H9 (cell line): ENCODE measurements around the gene CELA3B. TPM values are rescaled to one million over a fixed set of nuclear protein-coding genes. Genes with fewer than 3 reads are reported as not detected.
"Not testable (repeated sequence)": the region's sequence is repeated elsewhere in the genome, so short reads cannot be mapped to it uniquely, and the experiment has no call there.

Experiments used
- DNase-seq: peaks from one replicate; pipeline ENCODE4 v3.0.0-alpha.2; 2017
- H2AFZ ChIP-seq: one replicate; pipeline ENCODE4 v1.6.1; 2013; ENCODE audit warnings: mild to moderate bottlenecking, low read length, control low read depth, moderate library complexity
- H2AK5ac ChIP-seq: 2 replicates; pipeline ENCODE4 v1.6.1; 2013; ENCODE audit warnings: low read length, control low read depth, mixed read lengths; ENCODE audit not compliant: insufficient read length
- H2BK120ac ChIP-seq: one replicate; pipeline ENCODE4 v1.6.1; 2013; ENCODE audit warnings: low read depth, mild to moderate bottlenecking, low read length, control low read depth, inconsistent platforms; ENCODE audit not compliant: poor library complexity, severe bottlenecking
- H2BK12ac ChIP-seq: 2 replicates; pipeline ENCODE4 v1.6.1; 2013; ENCODE audit warnings: low read length, control low read depth, mixed read lengths, low read depth; ENCODE audit not compliant: insufficient read length
- H2BK15ac ChIP-seq: 2 replicates; pipeline ENCODE4 v1.6.1; 2013; ENCODE audit warnings: low read depth, low read length, control low read depth
- H2BK20ac ChIP-seq: one replicate; pipeline ENCODE4 v1.6.1; 2013; ENCODE audit warnings: low read depth, mild to moderate bottlenecking, low read length, control low read depth, inconsistent platforms; ENCODE audit not compliant: poor library complexity, severe bottlenecking
- H2BK5ac ChIP-seq: 2 replicates; pipeline ENCODE4 v1.6.1; 2013; ENCODE audit warnings: low read length, control low read depth, mixed read lengths; ENCODE audit not compliant: insufficient read length
- H3K14ac ChIP-seq: 2 replicates; pipeline ENCODE4 v1.6.1; 2013; ENCODE audit warnings: low read length, control low read depth; ENCODE audit not compliant: insufficient read depth
- H3K18ac ChIP-seq: 2 replicates; pipeline ENCODE4 v1.6.1; 2013; ENCODE audit warnings: low read depth, mild to moderate bottlenecking, mixed read lengths, low read length, control low read depth; ENCODE audit not compliant: insufficient read length
- H3K23ac ChIP-seq: 2 replicates; pipeline ENCODE4 v1.6.1; 2013; ENCODE audit warnings: low read length, control low read depth, mixed read lengths, low read depth; ENCODE audit not compliant: insufficient read length
- H3K23me2 ChIP-seq: 2 replicates; pipeline ENCODE4 v1.6.1; 2013; ENCODE audit warnings: low read depth, mild to moderate bottlenecking, mixed read lengths, low read length, control low read depth; ENCODE audit not compliant: insufficient read length, poor library complexity, severe bottlenecking
- H3K27ac ChIP-seq: 2 replicates; pipeline ENCODE4 v1.5.1; 2013; ENCODE audit warnings: low read length, control low read depth, mixed read lengths, low read depth; ENCODE audit not compliant: insufficient read length
- H3K27me3 ChIP-seq: 2 replicates; pipeline ENCODE4 v1.6.1; 2013; ENCODE audit warnings: low read length, control low read depth, inconsistent platforms; ENCODE audit not compliant: insufficient read depth
- H3K4ac ChIP-seq: 2 replicates; pipeline ENCODE4 v1.6.1; 2013; ENCODE audit warnings: low read depth, mild to moderate bottlenecking, control low read depth, inconsistent platforms, low read length, moderate library complexity
- H3K4me1 ChIP-seq: 2 replicates; pipeline ENCODE4 v1.6.1; 2013; ENCODE audit warnings: low read length, control low read depth, inconsistent platforms; ENCODE audit not compliant: insufficient read depth
- H3K4me2 ChIP-seq: 2 replicates; pipeline ENCODE4 v1.6.1; 2013; ENCODE audit warnings: low read length, control low read depth, mixed read lengths; ENCODE audit not compliant: insufficient read length, insufficient read depth
- H3K56ac ChIP-seq: 2 replicates; pipeline ENCODE4 v1.6.1; 2013; ENCODE audit warnings: low read depth, mild to moderate bottlenecking, mixed read lengths, low read length, control low read depth; ENCODE audit not compliant: insufficient read length
- H3K79me1 ChIP-seq: 2 replicates; pipeline ENCODE4 v1.6.1; 2013; ENCODE audit warnings: low read depth, mild to moderate bottlenecking, moderate library complexity, low read length, control low read depth, inconsistent platforms; ENCODE audit not compliant: insufficient read depth, poor library complexity, severe bottlenecking
- H3K79me2 ChIP-seq: 2 replicates; pipeline ENCODE4 v1.6.1; 2013; ENCODE audit warnings: low read length, control low read depth, inconsistent platforms; ENCODE audit not compliant: insufficient read depth
- H3K9ac ChIP-seq: 2 replicates; pipeline ENCODE4 v1.6.1; 2013; ENCODE audit warnings: low read length, control low read depth, mixed read lengths; ENCODE audit not compliant: insufficient read length; ENCODE audit errors: extremely low read depth
- H3K9me3 ChIP-seq: one replicate; pipeline ENCODE4 v1.6.1; 2013; ENCODE audit warnings: low read depth, low read length, inconsistent platforms; ENCODE audit not compliant: control insufficient read depth
- H3T11ph ChIP-seq: one replicate; pipeline ENCODE4 v1.6.1; 2013; ENCODE audit warnings: mild to moderate bottlenecking, low read length, control low read depth, inconsistent platforms
- H4K20me1 ChIP-seq: one replicate; pipeline ENCODE4 v1.6.1; 2013; ENCODE audit not compliant: control insufficient read depth, insufficient read length, insufficient read depth
- H4K5ac ChIP-seq: 2 replicates; pipeline ENCODE4 v1.6.1; 2013; ENCODE audit warnings: low read depth, mild to moderate bottlenecking, mixed read lengths, low read length, control low read depth; ENCODE audit not compliant: insufficient read length
- H4K8ac ChIP-seq: replicated peaks from 2 replicates; pipeline ENCODE4 v1.6.1; 2013; ENCODE audit warnings: low read length, control low read depth, mixed read lengths, low read depth; ENCODE audit not compliant: insufficient read length
- H4K91ac ChIP-seq: 2 replicates; pipeline ENCODE4 v1.6.1; 2013; ENCODE audit warnings: low read depth, mild to moderate bottlenecking, moderate library complexity, mixed read lengths, low read length, control low read depth; ENCODE audit not compliant: insufficient read length
- H3K27ac Mint-ChIP-seq, 3 experiments: 2 replicates in 2 of 3; 3 replicates in 1 of 3; pipeline ENCODE4 v1.8.0; 2020 to 2021; ENCODE audit warnings: mixed read lengths in 3 of 3, mild to moderate bottlenecking in 1 of 3, moderate library complexity in 1 of 3
- H3K27me3 Mint-ChIP-seq: 2 replicates; pipeline ENCODE4 v1.8.0; 2021; ENCODE audit warnings: low read depth, mild to moderate bottlenecking, moderate library complexity, mixed read lengths
- H3K36me3 Mint-ChIP-seq, 3 experiments: 2 replicates in 2 of 3; 3 replicates in 1 of 3; pipeline ENCODE4 v1.8.0; 2020 to 2021; ENCODE audit warnings: low read depth in 3 of 3, mixed read lengths in 3 of 3; ENCODE audit not compliant: insufficient read depth in 1 of 3
- H3K4me1 Mint-ChIP-seq, 2 experiments: 2 replicates each; pipeline ENCODE4 v1.8.0; 2020; ENCODE audit warnings: mixed read lengths in 2 of 2
- H3K4me3 Mint-ChIP-seq, 2 experiments: 2 replicates in 1 of 2; 3 replicates in 1 of 2; pipeline ENCODE4 v1.8.0; 2020 to 2021; ENCODE audit warnings: mild to moderate bottlenecking in 2 of 2, mixed read lengths in 2 of 2, moderate library complexity in 1 of 2
- H3K9me3 Mint-ChIP-seq, 2 experiments: 2 replicates in 1 of 2; 3 replicates in 1 of 2; pipeline ENCODE4 v1.8.0; 2020; ENCODE audit warnings: mild to moderate bottlenecking in 2 of 2, mixed read lengths in 2 of 2, moderate library complexity in 1 of 2
- WGBS: extraction: QIAGEN DNeasy Blood & Tissue Kit; methylation state at CpG from one replicate; pipeline ENCODE4 v1.1.7; 2013; ENCODE audit warnings: missing lambda C conversion rate, low lambda C conversion rate, mixed read lengths; ENCODE audit not compliant: insufficient read length; ENCODE audit errors: extremely low coverage; 5-methylcytosine and 5-hydroxymethylcytosine counted together
- total RNA-seq: library from RNA; stranded (reverse); gene quantifications from 2 replicates; pipeline ENCODE4 v1.2.1, GENCODE V29; 2021
- TF ChIP-seq, protein P1 (sequence below): fragments of 200-600 bp; sonication (generic); conservative IDR thresholded peaks from 3 replicates; pipeline ENCODE4 v1.8.0; 2021; ENCODE audit warnings: antibody characterized with exemption, mild to moderate bottlenecking

Gene CELA3B
- total RNA-seq, 1 experiment from 2014 or later = not detected

DNA sequence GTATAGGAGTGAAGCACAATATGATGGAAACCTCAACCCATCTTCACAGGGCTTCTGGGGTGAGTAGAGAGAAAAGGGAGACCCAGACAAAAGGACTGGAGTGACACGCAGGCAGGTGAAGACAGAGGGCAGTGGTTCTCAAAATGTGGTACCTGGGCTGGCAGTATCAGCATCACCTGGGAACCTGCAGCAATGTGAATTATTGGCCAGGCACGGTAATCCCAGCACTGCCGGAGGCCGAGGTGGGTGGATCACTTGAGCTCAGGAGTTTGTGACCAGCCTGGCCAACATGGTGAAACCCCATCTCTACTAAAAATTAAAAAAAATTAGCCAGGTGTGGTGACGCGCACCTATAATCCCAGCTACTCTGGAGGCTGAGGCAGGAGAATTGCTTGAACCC lies 5.3 kb downstream of the CELA3B start:
- not testable (repeated sequence) for H3K4ac ChIP-seq, H2AK5ac ChIP-seq, H3K56ac ChIP-seq, H3K4me1 Mint-ChIP-seq, H3K9ac ChIP-seq, H3K23ac ChIP-seq, H3K4me1 ChIP-seq, H3K9me3 ChIP-seq, H2AFZ ChIP-seq, H2BK12ac ChIP-seq, DNase-seq, H3K27me3 Mint-ChIP-seq, H3K27me3 ChIP-seq, H4K20me1 ChIP-seq, H3K27ac ChIP-seq, H3K9me3 Mint-ChIP-seq, H2BK20ac ChIP-seq, H3K4me2 ChIP-seq, H3T11ph ChIP-seq, H2BK120ac ChIP-seq, H2BK15ac ChIP-seq, H3K23me2 ChIP-seq, H3K79me1 ChIP-seq, H3K4me3 Mint-ChIP-seq, H4K91ac ChIP-seq, H3K14ac ChIP-seq, H3K79me2 ChIP-seq, H4K8ac ChIP-seq, H4K5ac ChIP-seq, H3K18ac ChIP-seq, H2BK5ac ChIP-seq, H3K36me3 Mint-ChIP-seq
- TF ChIP-seq, protein P1, sequence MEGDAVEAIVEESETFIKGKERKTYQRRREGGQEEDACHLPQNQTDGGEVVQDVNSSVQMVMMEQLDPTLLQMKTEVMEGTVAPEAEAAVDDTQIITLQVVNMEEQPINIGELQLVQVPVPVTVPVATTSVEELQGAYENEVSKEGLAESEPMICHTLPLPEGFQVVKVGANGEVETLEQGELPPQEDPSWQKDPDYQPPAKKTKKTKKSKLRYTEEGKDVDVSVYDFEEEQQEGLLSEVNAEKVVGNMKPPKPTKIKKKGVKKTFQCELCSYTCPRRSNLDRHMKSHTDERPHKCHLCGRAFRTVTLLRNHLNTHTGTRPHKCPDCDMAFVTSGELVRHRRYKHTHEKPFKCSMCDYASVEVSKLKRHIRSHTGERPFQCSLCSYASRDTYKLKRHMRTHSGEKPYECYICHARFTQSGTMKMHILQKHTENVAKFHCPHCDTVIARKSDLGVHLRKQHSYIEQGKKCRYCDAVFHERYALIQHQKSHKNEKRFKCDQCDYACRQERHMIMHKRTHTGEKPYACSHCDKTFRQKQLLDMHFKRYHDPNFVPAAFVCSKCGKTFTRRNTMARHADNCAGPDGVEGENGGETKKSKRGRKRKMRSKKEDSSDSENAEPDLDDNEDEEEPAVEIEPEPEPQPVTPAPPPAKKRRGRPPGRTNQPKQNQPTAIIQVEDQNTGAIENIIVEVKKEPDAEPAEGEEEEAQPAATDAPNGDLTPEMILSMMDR = peak; percentile 35; the same call in 2 of the 3 replicates
- no CpG with 5 or more reads among the region's 6 CpGs for WGBS
- H3K27ac Mint-ChIP-seq = peak overlapping the region in 1 of 3 experiments; percentile 39; a peak in 1 of 7 replicates

DNA sequence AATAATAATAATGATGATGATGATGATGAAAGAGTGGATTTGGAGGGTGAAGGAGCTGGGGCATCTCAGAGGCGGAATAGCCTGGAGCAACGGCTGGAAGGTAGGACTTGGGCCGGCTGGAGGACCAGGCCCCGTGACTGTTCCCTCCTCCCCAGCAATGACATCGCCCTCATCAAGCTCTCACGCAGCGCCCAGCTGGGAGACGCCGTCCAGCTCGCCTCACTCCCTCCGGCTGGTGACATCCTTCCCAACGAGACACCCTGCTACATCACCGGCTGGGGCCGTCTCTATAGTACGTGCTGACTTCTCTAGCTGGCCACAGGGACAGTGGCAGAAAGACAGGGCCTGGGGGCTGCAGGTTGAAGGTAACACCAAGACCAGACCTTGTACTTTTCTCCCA lies 6.7 kb downstream of the CELA3B start:
- H3K23ac ChIP-seq, H3K27me3 ChIP-seq, H4K91ac ChIP-seq, H3K9me3 ChIP-seq, H3K4me3 Mint-ChIP-seq, H2BK15ac ChIP-seq, H3K23me2 ChIP-seq, H2AK5ac ChIP-seq, DNase-seq, H3K4me1 ChIP-seq, H3T11ph ChIP-seq, H3K4me1 Mint-ChIP-seq, H3K27me3 Mint-ChIP-seq, H3K79me1 ChIP-seq, H3K4ac ChIP-seq, H3K27ac ChIP-seq, H3K4me2 ChIP-seq, H4K20me1 ChIP-seq, H3K56ac ChIP-seq, H2BK12ac ChIP-seq, H3K9me3 Mint-ChIP-seq, H2BK5ac ChIP-seq, H2BK120ac ChIP-seq, H4K8ac ChIP-seq, H3K14ac ChIP-seq, H4K5ac ChIP-seq, H3K27ac Mint-ChIP-seq, H2AFZ ChIP-seq, H3K79me2 ChIP-seq, H3K18ac ChIP-seq, H2BK20ac ChIP-seq, H3K9ac ChIP-seq, H3K36me3 Mint-ChIP-seq: not testable (repeated sequence)
- no CpG with 5 or more reads among the region's 15 CpGs for WGBS
